ENCODE results near the gene FTO.
"Not testable (repeated sequence)": the region's sequence is repeated elsewhere in the genome, so short reads cannot be mapped to it uniquely, and the experiment has no call there.

The FTO gene

GRCh38 chr16:53826658-53827057 is 122.7 kb downstream of the FTO start:
- no peak for TF ChIP-seq ZNF274 (IDR thresholded peaks at IDR 0.05; ENCODE audit: low read depth, low read length)
- H3K4me3 ChIP-seq (ENCODE audit: low read length), result no peak overlapping the region

GRCh38 chr16:53827741-53828140 is 123.8 kb downstream of the FTO start:
- TF ChIP-seq ZNF274 (IDR thresholded peaks at IDR 0.05; ENCODE audit: low read depth, low read length), result no peak
- H3K4me3 ChIP-seq (ENCODE audit: low read length), result no peak overlapping the region

- TF ChIP-seq ZNF274 (IDR thresholded peaks at IDR 0.05; ENCODE audit: low read depth, low read length), result no peak
- no peak overlapping the region for H3K4me3 ChIP-seq (ENCODE audit: low read length)
Observed at GRCh38 chr16:53829186-53829747, 125.3 kb downstream of the FTO start.

GRCh38 chr16:53832896-53833544 is 129.1 kb downstream of the FTO start:
- no peak for TF ChIP-seq ZNF274 (IDR thresholded peaks at IDR 0.05; ENCODE audit: low read depth, low read length)
- H3K4me3 ChIP-seq (ENCODE audit: low read length), result no peak overlapping the region

- no peak overlapping the region for H3K4me3 ChIP-seq (ENCODE audit: low read length)
- no peak for TF ChIP-seq ZNF274 (IDR thresholded peaks at IDR 0.05; ENCODE audit: low read depth, low read length)
Observed at GRCh38 chr16:53836142-53836541, 132.2 kb downstream of the FTO start.

GRCh38 chr16:53836680-53837079 is 132.7 kb downstream of the FTO start:
- no peak for TF ChIP-seq ZNF274 (IDR thresholded peaks at IDR 0.05; ENCODE audit: low read depth, low read length)
- H3K4me3 ChIP-seq (ENCODE audit: low read length), result no peak overlapping the region

- H3K4me3 ChIP-seq (ENCODE audit: low read length), result no peak overlapping the region
- TF ChIP-seq ZNF274 (IDR thresholded peaks at IDR 0.05; ENCODE audit: low read depth, low read length), result no peak
Observed at GRCh38 chr16:53837426-53837825, 133.5 kb downstream of the FTO start.

GRCh38 chr16:53839150-53839549 is 135.2 kb downstream of the FTO start:
- TF ChIP-seq ZNF274 (IDR thresholded peaks at IDR 0.05; ENCODE audit: low read depth, low read length), result no peak
- no peak overlapping the region for H3K4me3 ChIP-seq (ENCODE audit: low read length)

GRCh38 chr16:53840456-53840855 is 136.5 kb downstream of the FTO start:
- no peak overlapping the region for H3K4me3 ChIP-seq (ENCODE audit: low read length)
- no peak for TF ChIP-seq ZNF274 (IDR thresholded peaks at IDR 0.05; ENCODE audit: low read depth, low read length)

- no peak overlapping the region for H3K4me3 ChIP-seq (ENCODE audit: low read length)
- no peak for TF ChIP-seq ZNF274 (IDR thresholded peaks at IDR 0.05; ENCODE audit: low read depth, low read length)
Observed at GRCh38 chr16:53841884-53842283, 137.9 kb downstream of the FTO start.

- H3K4me3 ChIP-seq (ENCODE audit: low read length), result no peak overlapping the region
- TF ChIP-seq ZNF274 (IDR thresholded peaks at IDR 0.05; ENCODE audit: low read depth, low read length), result no peak
Observed at GRCh38 chr16:53843084-53843483, 139.1 kb downstream of the FTO start.

GRCh38 chr16:53844804-53845203 is 140.8 kb downstream of the FTO start:
- no peak for TF ChIP-seq ZNF274 (IDR thresholded peaks at IDR 0.05; ENCODE audit: low read depth, low read length)
- no peak overlapping the region for H3K4me3 ChIP-seq (ENCODE audit: low read length)

- H3K4me3 ChIP-seq (ENCODE audit: low read length), result not testable (repeated sequence)
Observed at GRCh38 chr16:53846549-53846948, 142.6 kb downstream of the FTO start.

- H3K4me3 ChIP-seq (ENCODE audit: low read length), result no peak overlapping the region
- TF ChIP-seq ZNF274 (IDR thresholded peaks at IDR 0.05; ENCODE audit: low read depth, low read length), result no peak
Observed at GRCh38 chr16:53846971-53847370, 143.0 kb downstream of the FTO start.

GRCh38 chr16:53848277-53848942 is 144.5 kb downstream of the FTO start:
- H3K4me3 ChIP-seq (ENCODE audit: low read length), result no peak overlapping the region
- TF ChIP-seq ZNF274 (IDR thresholded peaks at IDR 0.05; ENCODE audit: low read depth, low read length), result no peak

Measured in GM08714 (cell line).